ENCODE data around the gene SLC44A4. TPM values are rescaled to one million over a fixed set of nuclear protein-coding genes. Genes with fewer than 3 reads are reported as not detected.
"Not testable (repeated sequence)": the region's sequence is repeated elsewhere in the genome, so short reads cannot be mapped to it uniquely, and the experiment has no call there.

Gene SLC44A4
- total RNA-seq, 1 experiment from 2014 or later, result not detected

- CTCF ChIA-PET, result interaction anchor here (0.5 to 0.6 kb wide), 2 partner anchors 20 to 91 kb away, joined by 6 to 7 read pairs; partner anchors contain the start of gene LSM2
- peak overlapping the region; percentile 67 for H3K4me3 ChIP-seq (ENCODE audit: low read depth, low read length, poor library complexity, severe bottlenecking)
These were observed 52.0 kb downstream of the SLC44A4 start for GRCh38 chr6:31826793-31827285.

GRCh38 chr6:31825553-31825952, 53.2 kb downstream of the SLC44A4 start:
- Histone ChIP-seq H3K4me1 (ENCODE audit: insufficient read depth, low read length, poor library complexity, severe bottlenecking) (no peaks in the 10 kb centered on the region), H3K36me3 (ENCODE audit: insufficient read depth, low read length, poor library complexity, severe bottlenecking) (no peaks in the 10 kb centered on the region), H3K4me3 (ENCODE audit: low read depth, low read length, poor library complexity, severe bottlenecking) (no peak overlapping the region), H3K9me3 (ENCODE audit: low read depth, low read length, poor library complexity, severe bottlenecking) (no peaks in the 10 kb centered on the region), H3K27ac (ENCODE audit: low read depth, low read length, poor library complexity, severe bottlenecking) (peak overlapping the region; percentile 20), H3K27me3 (replicated peaks; ENCODE audit: insufficient read depth, low read depth, low read length, poor library complexity) (no peaks in the 10 kb centered on the region)
- intact Hi-C loops (cut with micrococcal nuclease; ENCODE audit: unreplicated experiment), result no loop called here
- ChIA-PET POLR2A (ENCODE audit: low non-redundant PET) (no interaction called here), CTCF (no interaction called here)
- DNase-seq (ENCODE audit: low spot score), result no peak
- TF ChIP-seq CTCF (conservative IDR thresholded peaks at IDR 0.05; ENCODE audit: low read depth, low read length), result no peak
- no peak for TF ChIP-seq EZH2 (IDR thresholded peaks at IDR 0.05; ENCODE audit: borderline replicate concordance, low read depth, low read length, poor library complexity, severe bottlenecking)
- no TSS peak for BruUV-seq (replicated peaks)

More at GRCh38 chr6:31826793-31827285, 52.0 kb downstream of the SLC44A4 start:
- H3K27me3 ChIP-seq (replicated peaks; ENCODE audit: insufficient read depth, low read depth, low read length, poor library complexity), result no peaks in the 10 kb centered on the region
- TF ChIP-seq EZH2 (IDR thresholded peaks at IDR 0.05; ENCODE audit: borderline replicate concordance, low read depth, low read length, poor library complexity, severe bottlenecking) (no peak), CTCF (conservative IDR thresholded peaks at IDR 0.05; ENCODE audit: low read depth, low read length) (no peak)
- TSS peak; percentile 93 for BruUV-seq (replicated peaks)
- H3K4me1 ChIP-seq (ENCODE audit: insufficient read depth, low read length, poor library complexity, severe bottlenecking), result peaks cover 7% of the 10 kb centered on the region
- H3K9me3 ChIP-seq (ENCODE audit: low read depth, low read length, poor library complexity, severe bottlenecking), result no peaks in the 10 kb centered on the region
- intact Hi-C loops (cut with micrococcal nuclease; ENCODE audit: unreplicated experiment), result loop anchor here (2.0 kb wide), 1 partner anchor 98 kb away; the partner anchor contains the start of gene DDAH2
- POLR2A ChIA-PET (ENCODE audit: low non-redundant PET), result interaction anchor here (0.5 to 1.2 kb wide), 16 partner anchors 20 to 1145 kb away, joined by 3 to 9 read pairs (median 4); partner anchors contain the start of genes BAG6, CLIC1, LSM2 and MSH5
- DNase-seq (ENCODE audit: low spot score), result peak; percentile 87
- peak overlapping the region; percentile 83 for H3K27ac ChIP-seq (ENCODE audit: low read depth, low read length, poor library complexity, severe bottlenecking)
- no peaks in the 10 kb centered on the region for H3K36me3 ChIP-seq (ENCODE audit: insufficient read depth, low read length, poor library complexity, severe bottlenecking)

- POLR2A ChIA-PET (ENCODE audit: low non-redundant PET); intact Hi-C loops (cut with micrococcal nuclease; ENCODE audit: unreplicated experiment); CTCF ChIA-PET; H3K4me3 ChIP-seq (ENCODE audit: low read depth, low read length, poor library complexity, severe bottlenecking); H3K27ac ChIP-seq (ENCODE audit: low read depth, low read length, poor library complexity, severe bottlenecking); H3K36me3 ChIP-seq (ENCODE audit: insufficient read depth, low read length, poor library complexity, severe bottlenecking); H3K9me3 ChIP-seq (ENCODE audit: low read depth, low read length, poor library complexity, severe bottlenecking); H3K27me3 ChIP-seq (replicated peaks; ENCODE audit: insufficient read depth, low read depth, low read length, poor library complexity); BruUV-seq (replicated peaks); H3K4me1 ChIP-seq (ENCODE audit: insufficient read depth, low read length, poor library complexity, severe bottlenecking); DNase-seq (ENCODE audit: low spot score): not testable (repeated sequence)
These were observed 55.1 kb downstream of the SLC44A4 start for GRCh38 chr6:31823592-31824196.

Data from A673 (cell line).